MM.1S (cell line): ENCODE measurements around the gene SIGLEC14.

ENCODE experiments used
- CTCF ChIP-seq: fragments of 300-600 bp; sonication (generic); IDR thresholded peaks from 2 replicates; pipeline ENCODE4 v1.5.1; 2016; ENCODE audit warnings: antibody characterized with exemption, low read length, mixed read lengths
- EZH2 ChIP-seq: fragments of 300-600 bp; sonication (generic); optimal IDR thresholded peaks from 2 replicates; pipeline ENCODE3; 2017; ENCODE audit warnings: low read depth, mild to moderate bottlenecking, antibody characterized with exemption, low read length, mixed read lengths
- EZH2phosphoT487 ChIP-seq: fragments of 300-600 bp; sonication (generic); IDR thresholded peaks from 2 replicates; pipeline ENCODE4 v1.6.1; 2018; ENCODE audit warnings: antibody characterized with exemption, low read length

- TF ChIP-seq CTCF (no peak), EZH2 (no peak), EZH2phosphoT487 (no peak)
Observed at GRCh38 chr19:51600940-51601580, 45.6 kb downstream of the SIGLEC14 start.
